Astrocyte of the cerebellum (primary cell): ENCODE measurements around the gene KIZ.

Experiments used
- DNase-seq: peaks from one replicate; pipeline ENCODE4 v3.0.0-alpha.2; 2011; ENCODE audit warnings: low read depth
- H3K4me3 ChIP-seq: 2 replicates; pipeline ENCODE4 v1.5.1; 2011; ENCODE audit warnings: mild to moderate bottlenecking, low read depth, low read length, moderate library complexity
- CTCF ChIP-seq: IDR thresholded peaks from 2 replicates; pipeline ENCODE4 v1.5.1; 2012; ENCODE audit warnings: low read length, low read depth, moderate library complexity, mild to moderate bottlenecking; ENCODE audit errors: missing control alignments
- in situ Hi-C: cut with HindIII; loops from 2 replicates; pipeline ENCODE4 v1.10.0; 2017; ENCODE audit warnings: low sequenced_read_pairs

KIZ gene

GRCh38 chr20:21203088-21203656, 77.3 kb downstream of the KIZ start:
- no peak for TF ChIP-seq CTCF
- in situ Hi-C loops, result no loop called here
- no peak overlapping the region for H3K4me3 ChIP-seq
- no peak for DNase-seq

DNA sequence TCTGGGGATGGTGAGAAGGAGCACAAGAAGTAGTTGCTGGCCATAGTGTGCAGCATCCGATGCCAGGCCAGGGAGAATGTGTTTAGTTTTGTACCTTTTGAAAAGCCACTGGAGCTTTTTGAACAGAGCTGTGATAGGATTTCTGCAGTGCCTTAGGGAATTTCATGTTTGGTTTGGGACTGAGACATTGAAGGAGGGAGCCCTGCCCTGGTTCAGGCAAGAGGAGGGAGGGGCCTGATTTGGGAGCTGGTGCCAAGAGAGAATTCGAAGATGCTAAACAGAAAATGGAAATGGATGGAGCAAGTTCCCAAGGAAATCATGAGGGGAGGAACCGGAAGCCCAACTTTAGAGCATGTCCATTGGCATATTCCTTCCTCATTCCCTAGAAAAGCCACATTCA, 80.7 kb downstream of the KIZ start:
- in situ Hi-C loops, result no loop called here
- DNase-seq, result no peak
- no peak overlapping the region for H3K4me3 ChIP-seq
- TF ChIP-seq CTCF, result no peak

DNA sequence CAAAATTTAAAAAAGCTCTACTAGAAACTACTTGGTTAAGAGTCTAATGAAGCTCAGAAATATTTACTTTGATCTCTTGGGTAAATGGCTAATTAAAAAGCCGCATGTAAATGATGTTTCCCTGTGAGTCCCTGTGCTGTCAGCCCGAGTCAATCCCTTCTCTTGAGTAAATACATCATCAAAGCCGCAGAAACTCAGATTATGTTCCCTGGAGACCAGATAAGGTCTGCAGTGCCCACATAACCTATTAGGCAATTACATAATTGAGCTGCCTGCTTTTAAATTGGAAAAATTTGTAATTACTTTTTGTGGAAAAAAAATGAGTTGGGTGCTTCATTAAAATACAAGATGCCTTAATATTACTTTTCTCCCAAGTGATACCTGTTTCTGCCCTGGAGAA, 83.1 kb downstream of the KIZ start:
- in situ Hi-C loops, result no loop called here

GRCh38 chr20:21209668-21210067, 83.8 kb downstream of the KIZ start:
- DNase-seq, result no peak
- in situ Hi-C loops, result no loop called here
- H3K4me3 ChIP-seq, result no peak overlapping the region
- no peak for TF ChIP-seq CTCF

More for the DNA sequence above, 83.1 kb downstream of the KIZ start:
- no peak for DNase-seq
- no peak overlapping the region for H3K4me3 ChIP-seq
- TF ChIP-seq CTCF, result no peak

- no peak for TF ChIP-seq CTCF
- no peak for DNase-seq
- no peak overlapping the region for H3K4me3 ChIP-seq
- in situ Hi-C loops, result no loop called here
Observed at GRCh38 chr20:21213691-21214090, 87.8 kb downstream of the KIZ start.

- peak; percentile 5 for DNase-seq
- no peak for TF ChIP-seq CTCF
- H3K4me3 ChIP-seq, result no peak overlapping the region
- in situ Hi-C loops, result no loop called here
Observed at GRCh38 chr20:21214431-21214830, 88.5 kb downstream of the KIZ start.

- TF ChIP-seq CTCF, result no peak
- no peak for DNase-seq
- in situ Hi-C loops, result no loop called here
- no peak overlapping the region for H3K4me3 ChIP-seq
Observed at GRCh38 chr20:21219686-21220085, 93.8 kb downstream of the KIZ start.
